Activated B cell treated with CpG ODN at 0.5 μM for 24 hours (primary cell): Measurements from ENCODE around the gene TLK1. TPM values are rescaled to one million over a fixed set of nuclear protein-coding genes. Genes with fewer than 3 reads are reported as not detected.

Source experiments
- ATAC-seq: fragments of 200-7000 bp; cut with Tn5 transposase; one replicate; pipeline ENCODE4 v1.10.0; 2021; ENCODE audit warnings: low read depth, mild to moderate bottlenecking, moderate library complexity
- CTCF ChIA-PET: fragments of 350-600 bp; sonication (Branson Sonifier 250); formaldehyde crosslinking; loops from one replicate; lab custom pipeline; 2021; ENCODE audit warnings: antibody characterized with exemption; lab: Charles Lee
- POLR2A ChIA-PET: fragments of 350-600 bp; sonication (Branson Sonifier 250); formaldehyde crosslinking; loops from one replicate; lab custom pipeline; 2021; ENCODE audit warnings: antibody characterized with exemption; lab: Charles Lee
- DNase-seq: peaks from one replicate; pipeline ENCODE4 v3.0.0; 2022
- H3K27ac Mint-ChIP-seq: one replicate; pipeline ENCODE4 v1.8.0; 2020; ENCODE audit warnings: mixed read lengths
- H3K27me3 Mint-ChIP-seq: one replicate; pipeline ENCODE4 v1.8.0; 2021; ENCODE audit warnings: mixed read lengths
- H3K36me3 Mint-ChIP-seq: one replicate; pipeline ENCODE4 v1.8.0; 2021; ENCODE audit warnings: low read depth, mixed read lengths
- H3K4me1 Mint-ChIP-seq: one replicate; pipeline ENCODE4 v1.8.0; 2021; ENCODE audit warnings: mixed read lengths
- H3K4me3 Mint-ChIP-seq: one replicate; pipeline ENCODE4 v1.8.0; 2020; ENCODE audit warnings: mild to moderate bottlenecking, mixed read lengths
- H3K9me3 Mint-ChIP-seq: one replicate; pipeline ENCODE4 v1.8.0; 2020; ENCODE audit warnings: mixed read lengths
- intact Hi-C: fragments of 100-400 bp; cut with micrococcal nuclease; formaldehyde crosslinking; loops from one replicate; pipeline ENCODE4 v1.15.1; 2024
- total RNA-seq: library from RNA; stranded (reverse); gene quantifications from 2 replicates; pipeline ENCODE4 v1.2.3, GENCODE V29; 2022
- TF ChIP-seq, protein P1 (sequence below): fragments of 200-600 bp; IDR thresholded peaks from one replicate; pipeline ENCODE4 v1.8.0; 2022; ENCODE audit warnings: antibody characterized with exemption, mild to moderate bottlenecking

TLK1 gene
- total RNA-seq, 1 donor from 2014 or later, result 125 TPM

DNA sequence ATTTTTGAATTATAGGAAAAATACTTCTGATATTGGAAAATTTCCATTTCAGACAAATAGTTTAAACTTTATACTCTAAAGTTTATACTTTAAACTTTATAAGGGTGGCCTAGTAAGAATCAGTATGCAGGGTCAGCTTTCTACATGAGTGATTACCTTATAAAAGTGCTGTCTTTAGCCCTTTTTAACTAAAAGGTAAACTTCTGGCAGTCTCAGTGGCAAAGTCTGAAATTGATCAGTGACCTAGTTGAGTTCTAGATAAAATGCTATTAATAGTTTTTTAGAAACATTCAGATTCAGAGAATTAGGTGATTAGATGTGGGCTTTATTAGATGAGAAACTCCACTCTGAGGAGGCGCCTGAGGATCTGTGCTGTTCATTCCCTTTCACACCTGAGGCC lies 216.1 kb downstream of the TLK1 start:
- ChIA-PET CTCF (no interaction called here), POLR2A (no interaction called here)
- H3K36me3 Mint-ChIP-seq, result peaks cover 25% of the 10 kb centered on the region
- intact Hi-C loops, result no loop called here
- no peaks in the 10 kb centered on the region for H3K9me3 Mint-ChIP-seq
- ATAC-seq, result no peak
- no peak overlapping the region for H3K27ac Mint-ChIP-seq
- DNase-seq, result no peak
- H3K4me3 Mint-ChIP-seq, result no peak overlapping the region
- peaks cover 32% of the 10 kb centered on the region for H3K4me1 Mint-ChIP-seq
- H3K27me3 Mint-ChIP-seq, result no peaks in the 10 kb centered on the region
- TF ChIP-seq, protein P1, sequence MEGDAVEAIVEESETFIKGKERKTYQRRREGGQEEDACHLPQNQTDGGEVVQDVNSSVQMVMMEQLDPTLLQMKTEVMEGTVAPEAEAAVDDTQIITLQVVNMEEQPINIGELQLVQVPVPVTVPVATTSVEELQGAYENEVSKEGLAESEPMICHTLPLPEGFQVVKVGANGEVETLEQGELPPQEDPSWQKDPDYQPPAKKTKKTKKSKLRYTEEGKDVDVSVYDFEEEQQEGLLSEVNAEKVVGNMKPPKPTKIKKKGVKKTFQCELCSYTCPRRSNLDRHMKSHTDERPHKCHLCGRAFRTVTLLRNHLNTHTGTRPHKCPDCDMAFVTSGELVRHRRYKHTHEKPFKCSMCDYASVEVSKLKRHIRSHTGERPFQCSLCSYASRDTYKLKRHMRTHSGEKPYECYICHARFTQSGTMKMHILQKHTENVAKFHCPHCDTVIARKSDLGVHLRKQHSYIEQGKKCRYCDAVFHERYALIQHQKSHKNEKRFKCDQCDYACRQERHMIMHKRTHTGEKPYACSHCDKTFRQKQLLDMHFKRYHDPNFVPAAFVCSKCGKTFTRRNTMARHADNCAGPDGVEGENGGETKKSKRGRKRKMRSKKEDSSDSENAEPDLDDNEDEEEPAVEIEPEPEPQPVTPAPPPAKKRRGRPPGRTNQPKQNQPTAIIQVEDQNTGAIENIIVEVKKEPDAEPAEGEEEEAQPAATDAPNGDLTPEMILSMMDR, result no peak

DNA sequence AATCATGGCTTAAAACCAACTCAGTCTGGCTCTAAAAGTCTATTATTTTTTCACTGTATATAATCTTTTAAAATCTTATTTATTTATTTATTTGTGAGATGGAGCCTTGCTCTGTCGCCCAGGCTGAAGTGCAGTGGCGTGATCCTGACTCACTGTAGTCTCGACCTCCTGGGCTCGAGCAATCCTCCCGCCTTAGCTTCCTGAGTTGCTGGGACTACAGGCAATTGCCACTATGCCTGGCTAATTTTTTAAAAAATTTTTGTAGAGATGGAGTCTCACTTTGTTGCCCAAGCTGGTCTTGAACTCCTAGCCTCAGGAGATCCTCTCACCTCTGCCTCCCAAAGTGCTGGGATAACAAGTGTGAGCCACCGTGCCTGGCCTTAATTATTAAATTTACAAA lies 217.1 kb downstream of the TLK1 start:
- Mint-ChIP-seq H3K4me1 (peaks cover 37% of the 10 kb centered on the region), H3K27ac (no peak overlapping the region), H3K9me3 (no peaks in the 10 kb centered on the region), H3K36me3 (peaks cover 27% of the 10 kb centered on the region), H3K4me3 (no peak overlapping the region), H3K27me3 (no peaks in the 10 kb centered on the region)
- intact Hi-C loops, result no loop called here
- TF ChIP-seq, protein P1, result no peak
- ATAC-seq, result no peak
- CTCF ChIA-PET, result interaction anchor here (1.0 kb wide), 1 partner anchor 29 kb away, joined by 3 read pairs; no protein-coding TSS in a partner anchor
- no peak for DNase-seq
- POLR2A ChIA-PET, result no interaction called here

DNA sequence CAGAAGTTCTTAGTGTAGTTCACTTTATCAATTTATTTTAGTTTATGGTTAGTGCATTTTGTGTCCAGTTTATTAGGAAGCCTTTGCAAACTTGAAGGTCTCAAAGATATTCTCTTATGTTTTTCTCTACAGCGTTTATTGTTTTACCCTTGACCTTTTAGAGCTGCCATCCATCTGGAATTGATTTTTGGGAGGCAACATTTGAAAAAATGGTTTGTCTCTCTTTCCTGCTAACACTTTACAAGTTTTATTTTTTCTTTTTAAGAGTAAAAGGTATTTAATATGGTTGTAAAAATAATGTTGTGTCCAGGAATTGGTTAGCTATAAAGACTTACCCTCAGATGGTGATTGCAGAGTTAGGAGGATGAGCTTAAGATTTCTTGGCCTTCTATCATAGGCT lies 217.7 kb downstream of the TLK1 start:
- TF ChIP-seq, protein P1, result no peak
- Mint-ChIP-seq H3K4me1 (peaks cover 37% of the 10 kb centered on the region), H3K36me3 (peaks cover 25% of the 10 kb centered on the region), H3K27ac (no peak overlapping the region), H3K27me3 (no peaks in the 10 kb centered on the region), H3K9me3 (no peaks in the 10 kb centered on the region), H3K4me3 (no peak overlapping the region)
- ATAC-seq (no peak), DNase-seq (no peak)
- ChIA-PET CTCF (interaction anchor here (1.0 kb wide), 1 partner anchor 30 kb away, joined by 3 read pairs; no protein-coding TSS in a partner anchor), POLR2A (no interaction called here)
- intact Hi-C loops, result no loop called here

DNA sequence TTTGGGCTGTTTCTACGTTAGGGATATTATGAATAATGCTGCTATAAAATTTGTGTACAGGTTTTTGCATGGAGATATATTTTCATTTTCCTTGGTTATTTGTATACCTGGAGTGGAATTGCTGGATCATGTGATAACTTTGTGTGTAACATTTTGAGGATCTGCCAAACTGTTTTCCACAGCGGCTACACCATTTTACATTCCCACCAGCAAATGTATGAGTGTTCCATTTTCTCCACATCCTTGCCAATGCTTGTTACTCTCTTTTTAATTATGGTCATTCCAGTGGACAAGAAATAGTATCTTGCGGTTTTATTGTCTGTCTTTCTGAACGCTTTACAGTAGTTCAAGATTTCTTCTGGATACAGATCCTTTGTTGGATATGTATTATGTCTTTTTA lies 218.1 kb downstream of the TLK1 start:
- no peak for ATAC-seq
- Mint-ChIP-seq H3K36me3 (peaks cover 27% of the 10 kb centered on the region), H3K4me3 (no peak overlapping the region), H3K27me3 (no peaks in the 10 kb centered on the region), H3K27ac (no peak overlapping the region), H3K4me1 (peaks cover 37% of the 10 kb centered on the region), H3K9me3 (no peaks in the 10 kb centered on the region)
- ChIA-PET CTCF (no interaction called here), POLR2A (no interaction called here)
- DNase-seq, result no peak
- TF ChIP-seq, protein P1, result no peak
- intact Hi-C loops, result no loop called here

Other genes with a start within 250 kb of the TLK1 start
- gene GORASP2, start 231.6 kb downstream of the TLK1 start, total RNA-seq, result 60.7 and 69.7 TPM in 2 replicates